Heart left ventricle (tissue), 13 donors: ENCODE results near the gene FRAT2.

ENCODE experiments used
- POLR2A ChIP-seq, 2 donors: fragments of 450-650 bp; IDR thresholded peaks; one replicate each; pipeline ENCODE4 v1.6.1; 2017; ENCODE audit warnings: antibody characterized with exemption in 2 of 2, mild to moderate bottlenecking in 2 of 2, moderate library complexity in 2 of 2
- TF ChIP-seq, protein P1 (sequence below), 12 donors: fragments of 200-600 bp; sonication (generic) in 4 of 12; IDR thresholded peaks; one replicate each; pipeline versions ENCODE4 v1.5.0 to v1.8.0; 2018 to 2022; ENCODE audit warnings: antibody characterized with exemption in 12 of 12, mild to moderate bottlenecking in 5 of 12
- donor health status: ischemic (EF 13 %, LVEDD 7.1; RV severe dilation, severe dysfunction).
- donor health status: DM: no; HTN: yes; CAD: no.
- donor health status: DM: no; HTN: no; CAD: no.
- donor health status: ischemic (EF 25% LVEDD 6.9; RV normal size, moderate dysfunction).
- donor health status: ischemic (EF 25% LVEDD 5.7; RV mildly dilated, moderate dysfunction).
- donor health status: ischemic (EF 35%, LVEDD 5.7; RV mildly dilated, moderate dysfunction).
- donor health status: nonischemic (EF 11% LVEDD 7.7; RV severe dilation, severe dysfunction).
- donor health status: DM: yes; HTN: yes; CAD: no.
- donor health status: PGD.
- donor health status: ischemic (EF 29% LVEDD 5.4; RV normal size, mild dysfunction).
- donor health status: nonischemic (EF 23%, LVEDD 6.1; RV moderate dilation, normal function).

DNA sequence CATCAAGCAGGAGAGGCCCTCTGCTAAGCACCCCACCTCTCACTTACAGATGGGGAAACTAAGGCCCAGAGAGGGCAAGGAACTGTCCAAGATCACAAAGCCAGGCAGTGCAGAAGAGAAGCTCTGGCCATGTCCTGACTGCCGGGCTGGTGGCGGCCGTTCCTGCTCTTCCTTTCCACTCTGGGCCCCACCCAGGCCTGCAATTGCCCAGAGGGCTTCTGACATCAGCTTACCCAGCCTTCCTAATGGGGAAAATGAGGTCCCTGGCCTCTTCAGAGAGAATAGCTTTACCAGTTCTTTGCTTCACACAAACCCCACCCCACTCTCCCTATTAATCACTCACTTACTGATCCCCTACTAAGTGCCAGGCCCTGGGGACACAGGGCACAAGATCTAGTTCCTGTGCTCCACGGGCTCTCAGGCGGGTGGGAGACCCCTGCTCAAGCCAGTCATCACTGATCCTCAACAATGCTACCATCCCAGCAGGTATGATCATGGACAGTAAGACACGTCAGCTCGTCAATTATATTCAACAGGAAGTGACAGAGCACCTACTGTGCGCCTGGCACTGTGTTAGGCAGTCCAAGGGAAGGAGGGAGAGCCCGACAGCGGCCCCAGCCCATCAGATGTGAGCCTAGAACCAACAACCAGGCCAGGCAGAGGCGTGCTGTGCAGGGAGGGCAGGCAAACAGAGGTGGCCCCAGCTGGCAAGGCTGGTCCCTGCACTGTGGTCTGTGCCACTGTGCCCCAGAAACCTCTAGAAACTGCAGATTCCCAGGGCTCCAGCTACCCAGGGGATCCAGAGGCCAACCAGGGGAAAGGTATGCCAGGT is 26.4 kb upstream of the FRAT2 start:
- TF ChIP-seq POLR2A (IDR thresholded peaks at IDR 0.05), result no peak
- TF ChIP-seq, protein P1, sequence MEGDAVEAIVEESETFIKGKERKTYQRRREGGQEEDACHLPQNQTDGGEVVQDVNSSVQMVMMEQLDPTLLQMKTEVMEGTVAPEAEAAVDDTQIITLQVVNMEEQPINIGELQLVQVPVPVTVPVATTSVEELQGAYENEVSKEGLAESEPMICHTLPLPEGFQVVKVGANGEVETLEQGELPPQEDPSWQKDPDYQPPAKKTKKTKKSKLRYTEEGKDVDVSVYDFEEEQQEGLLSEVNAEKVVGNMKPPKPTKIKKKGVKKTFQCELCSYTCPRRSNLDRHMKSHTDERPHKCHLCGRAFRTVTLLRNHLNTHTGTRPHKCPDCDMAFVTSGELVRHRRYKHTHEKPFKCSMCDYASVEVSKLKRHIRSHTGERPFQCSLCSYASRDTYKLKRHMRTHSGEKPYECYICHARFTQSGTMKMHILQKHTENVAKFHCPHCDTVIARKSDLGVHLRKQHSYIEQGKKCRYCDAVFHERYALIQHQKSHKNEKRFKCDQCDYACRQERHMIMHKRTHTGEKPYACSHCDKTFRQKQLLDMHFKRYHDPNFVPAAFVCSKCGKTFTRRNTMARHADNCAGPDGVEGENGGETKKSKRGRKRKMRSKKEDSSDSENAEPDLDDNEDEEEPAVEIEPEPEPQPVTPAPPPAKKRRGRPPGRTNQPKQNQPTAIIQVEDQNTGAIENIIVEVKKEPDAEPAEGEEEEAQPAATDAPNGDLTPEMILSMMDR (IDR thresholded peaks at IDR 0.05), result no peak
